ENCODE data around the gene CSRP3. TPM values are rescaled to one million over a fixed set of nuclear protein-coding genes. Genes with fewer than 3 reads are reported as not detected.

CSRP3 gene
- total RNA-seq = not detected in 2 replicates

DNA sequence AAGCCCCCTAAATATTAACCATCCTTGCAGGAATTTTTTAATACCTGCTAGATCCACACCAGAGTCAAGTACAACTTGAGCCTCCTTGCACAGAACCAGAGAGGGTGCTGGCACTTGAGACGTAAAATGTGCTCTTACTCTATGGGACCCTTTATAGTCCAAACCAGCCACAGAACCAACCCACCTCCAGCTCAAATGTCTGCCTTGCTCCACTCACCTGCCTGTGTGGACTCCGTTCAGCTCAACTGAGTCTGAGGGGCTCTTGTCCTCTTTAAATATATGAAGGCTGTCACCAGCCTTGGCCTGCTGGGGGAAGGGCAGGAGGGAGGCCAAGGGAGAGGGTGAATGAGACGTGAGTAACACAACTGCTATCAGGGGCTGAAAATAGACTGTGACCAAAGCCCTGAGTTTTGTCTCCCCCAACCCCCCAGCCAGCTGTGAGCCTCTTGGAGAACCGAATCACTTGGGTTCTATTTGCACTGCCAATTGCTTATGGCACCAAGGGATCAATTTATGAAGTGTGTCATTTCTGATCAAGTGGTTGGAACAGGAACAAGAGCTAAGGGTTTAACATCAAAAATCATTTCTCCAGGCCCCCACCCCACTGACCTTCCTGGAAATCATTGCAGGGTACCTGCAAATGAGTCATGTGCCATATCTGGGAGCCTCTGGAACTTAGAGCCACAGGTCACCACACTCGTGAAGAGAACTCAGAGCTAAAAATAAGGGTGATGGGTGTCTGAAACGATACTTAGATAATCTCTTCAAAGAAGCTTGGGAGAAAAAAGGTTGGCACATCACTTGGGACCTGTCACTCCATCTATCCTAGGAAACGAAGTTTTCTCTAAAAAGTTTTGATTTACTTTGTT lies at the start of gene CSRP3:
CSRP3 (minus strand) TSS at position 247 of the 869 bp plus-strand sequence. CDS start 9,535 bp downstream, outside the sequence.
- intact Hi-C loops (cut with micrococcal nuclease) = no loop called here

DNA sequence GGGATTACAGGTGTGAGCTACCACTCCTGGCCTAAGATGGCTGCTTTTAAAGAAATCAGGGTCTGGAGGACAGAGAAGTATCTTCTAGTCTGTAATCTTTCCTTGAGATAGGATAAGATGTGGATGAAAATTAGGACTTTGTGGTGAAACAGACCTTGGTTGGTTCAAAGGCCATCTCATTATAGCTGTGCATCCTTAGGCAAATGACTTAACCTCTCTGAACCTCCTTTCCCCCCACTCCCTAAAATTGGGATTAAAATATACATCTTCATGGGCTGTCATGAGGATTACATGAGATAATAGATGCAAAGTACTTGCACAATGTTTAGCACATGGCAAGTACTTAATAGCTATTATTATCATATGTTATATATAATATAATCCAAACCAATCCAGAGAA lies 49.8 kb upstream of the CSRP3 start:
- intact Hi-C loops (cut with micrococcal nuclease) = no loop called here

- intact Hi-C loops (cut with micrococcal nuclease) = no loop called here
Observed at GRCh38 chr11:19246816-19247215, 45.0 kb upstream of the CSRP3 start.

DNA sequence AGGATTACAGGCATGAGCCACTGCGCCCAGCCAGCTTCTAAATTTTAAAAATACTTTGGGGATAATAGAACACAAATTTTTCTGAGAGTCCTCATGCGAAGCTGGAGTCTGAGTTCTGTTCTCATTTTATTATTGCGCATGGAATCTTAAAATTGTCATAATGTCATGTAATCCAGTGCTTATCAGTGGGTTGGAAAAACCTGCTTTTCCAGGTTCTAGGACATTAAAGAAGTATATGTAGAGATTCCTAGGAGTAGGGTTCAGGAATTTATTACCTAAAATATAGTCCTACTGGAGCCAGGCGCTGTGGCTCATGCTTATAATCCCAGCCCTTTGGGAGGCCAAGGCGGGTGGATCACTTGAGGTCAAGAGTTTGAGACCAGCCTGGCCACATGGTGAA lies 43.6 kb upstream of the CSRP3 start:
- intact Hi-C loops (cut with micrococcal nuclease) = no loop called here

DNA sequence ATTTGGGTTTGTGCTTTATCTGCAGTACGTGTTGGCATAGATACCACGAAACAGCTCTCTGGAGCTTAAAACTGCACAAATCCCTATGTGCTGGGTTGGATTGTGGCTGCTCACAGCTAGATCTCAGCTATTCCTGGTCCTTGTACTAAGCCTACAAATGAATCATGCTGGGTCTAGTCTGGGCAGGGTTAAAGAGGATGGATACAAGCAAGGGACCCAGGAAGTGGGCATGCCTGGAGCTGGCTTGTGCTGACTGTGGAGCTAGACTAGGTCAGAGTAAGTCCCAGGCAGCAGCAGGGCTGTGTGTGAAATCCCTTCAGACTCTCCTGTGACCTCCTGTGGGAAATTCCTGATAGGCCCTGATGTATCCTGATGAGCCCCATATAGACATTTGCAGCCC lies 42.8 kb upstream of the CSRP3 start:
- intact Hi-C loops (cut with micrococcal nuclease) = loop anchor here (5.0 kb wide), 2 partner anchors 852 to 1143 kb away; partner anchors contain the start of genes LDHA and PRMT3

- intact Hi-C loops (cut with micrococcal nuclease) = loop anchor here (5.0 kb wide), 2 partner anchors 852 to 1143 kb away; partner anchors contain the start of genes LDHA and PRMT3
Observed at GRCh38 chr11:19244084-19244483, 42.3 kb upstream of the CSRP3 start.

- intact Hi-C loops (cut with micrococcal nuclease) = loop anchor here (5.0 kb wide), 2 partner anchors 851 to 1144 kb away; partner anchors contain the start of genes LDHA and PRMT3
Observed at GRCh38 chr11:19243613-19244012, 41.8 kb upstream of the CSRP3 start.

DNA sequence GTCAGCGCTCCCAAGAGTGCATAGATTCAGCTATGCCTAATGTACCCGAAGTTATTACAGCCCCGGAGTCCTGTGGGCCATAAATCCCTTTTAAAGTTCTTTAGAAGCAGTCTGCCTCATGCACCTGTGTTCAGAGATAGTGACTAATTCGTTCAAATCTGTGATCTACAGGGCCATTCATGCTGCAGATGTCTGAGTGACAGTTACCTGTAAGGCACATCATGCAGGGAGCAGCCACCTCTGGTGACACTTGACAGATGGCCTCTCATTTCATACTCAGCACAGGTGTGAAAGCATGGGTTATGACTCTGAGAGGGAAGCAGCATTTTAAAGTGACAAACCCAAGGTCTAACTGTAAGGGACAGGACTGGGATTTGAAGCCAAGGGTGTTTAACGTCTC lies 41.4 kb upstream of the CSRP3 start:
- intact Hi-C loops (cut with micrococcal nuclease) = loop anchor here (5.0 kb wide), 2 partner anchors 851 to 1144 kb away; partner anchors contain the start of genes LDHA and PRMT3

DNA sequence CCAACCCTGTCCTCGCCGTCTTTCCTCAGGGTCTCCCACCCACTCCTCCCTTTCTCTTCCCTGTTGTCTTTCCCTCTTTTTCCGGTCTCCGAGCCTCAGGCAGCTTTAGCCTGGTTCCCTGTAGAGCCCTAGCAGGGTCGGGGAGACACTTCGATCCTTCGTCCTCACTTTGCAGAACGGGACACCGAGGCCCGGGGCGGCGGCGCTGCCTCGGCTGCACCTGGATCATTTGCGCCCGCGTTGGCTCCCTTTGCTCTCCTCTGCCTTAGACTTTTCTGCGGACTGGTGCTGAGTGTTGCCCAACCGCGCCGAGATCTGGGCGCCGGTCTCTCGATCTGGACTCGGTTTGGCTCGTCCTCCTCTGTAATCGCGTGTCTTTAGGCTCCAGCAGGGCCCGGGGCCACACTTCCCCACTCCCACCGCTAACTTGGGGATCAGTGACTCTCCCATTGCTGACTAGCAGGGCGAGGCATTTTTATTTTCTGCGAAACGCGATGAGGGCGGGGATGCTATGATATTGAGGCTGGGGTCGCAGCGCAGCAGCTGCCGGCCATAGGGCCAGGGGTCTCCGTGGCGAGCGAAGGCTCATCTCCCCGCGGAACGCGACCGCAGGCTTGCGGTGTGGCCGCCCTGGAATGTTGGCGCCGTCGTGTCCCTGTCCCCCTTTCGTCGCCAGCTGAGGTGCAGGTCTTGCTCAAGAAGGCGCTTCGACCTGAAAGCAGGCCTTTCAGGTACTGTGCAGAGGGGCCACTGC lies 40.6 kb upstream of the CSRP3 start:
- intact Hi-C loops (cut with micrococcal nuclease) = loop anchor here (5.0 kb wide), 2 partner anchors 850 to 1145 kb away; partner anchors contain the start of genes LDHA and PRMT3

- intact Hi-C loops (cut with micrococcal nuclease) = loop anchor here (1.0 to 5.0 kb wide), 3 partner anchors 471 to 1146 kb away; partner anchors contain the start of genes LDHA, NAV2 and PRMT3
Observed at GRCh38 chr11:19241260-19242178, 39.7 kb upstream of the CSRP3 start.

DNA sequence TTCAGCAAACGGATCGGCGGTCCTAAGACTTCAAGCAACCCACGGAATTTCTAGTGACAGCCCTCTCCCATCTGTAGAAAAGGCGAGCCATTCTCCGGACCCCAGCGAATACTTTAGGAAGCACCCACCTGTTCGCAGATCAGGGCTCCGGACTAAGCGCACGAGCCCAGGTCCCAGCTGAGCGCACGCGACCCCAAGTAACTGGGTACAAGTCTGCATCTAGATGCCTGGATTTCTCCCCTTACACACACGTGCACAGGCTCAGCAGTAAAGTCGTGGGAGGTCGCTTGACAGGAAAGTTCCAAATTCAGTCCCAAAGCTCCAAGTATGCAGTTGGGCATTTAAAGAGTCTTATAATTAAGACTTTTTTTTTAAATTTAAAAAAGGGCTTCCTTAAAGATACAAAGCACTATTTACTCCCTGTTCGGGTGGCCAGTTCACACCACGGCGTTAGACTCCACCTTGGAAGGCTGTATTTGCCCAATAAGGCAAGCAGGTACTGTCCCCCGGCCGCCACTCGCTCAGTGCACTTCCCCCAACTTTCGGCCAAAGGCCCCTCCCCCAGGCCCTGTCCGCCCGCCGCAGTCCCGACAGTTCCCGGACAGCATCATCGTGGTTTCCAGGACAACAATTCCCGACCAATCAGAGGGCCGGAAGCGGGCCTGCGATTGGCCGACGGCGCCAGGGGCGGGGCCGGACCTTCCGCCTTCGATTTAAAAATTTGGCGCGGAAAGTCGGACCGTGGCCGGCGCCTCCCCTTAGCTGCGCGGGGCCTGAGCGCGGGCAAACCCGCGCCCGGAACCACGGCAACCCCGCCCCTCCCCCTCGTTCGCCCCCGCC lies 38.9 kb upstream of the CSRP3 start, which contains the start of gene E2F8:
E2F8 (minus strand) TSS at position 526 of the 840 bp plus-strand sequence. CDS start 824 bp downstream, outside the sequence.
- intact Hi-C loops (cut with micrococcal nuclease) = loop anchor here (1.0 to 5.0 kb wide), 5 partner anchors 123 to 1147 kb away; partner anchors contain the start of genes LDHA, NAV2, PRMT3 and ZDHHC13

GRCh38 chr11:19239039-19239438 lies 37.3 kb upstream of the CSRP3 start:
- intact Hi-C loops (cut with micrococcal nuclease) = no loop called here

GRCh38 chr11:19237813-19238212 lies 36.0 kb upstream of the CSRP3 start:
- intact Hi-C loops (cut with micrococcal nuclease) = no loop called here

DNA sequence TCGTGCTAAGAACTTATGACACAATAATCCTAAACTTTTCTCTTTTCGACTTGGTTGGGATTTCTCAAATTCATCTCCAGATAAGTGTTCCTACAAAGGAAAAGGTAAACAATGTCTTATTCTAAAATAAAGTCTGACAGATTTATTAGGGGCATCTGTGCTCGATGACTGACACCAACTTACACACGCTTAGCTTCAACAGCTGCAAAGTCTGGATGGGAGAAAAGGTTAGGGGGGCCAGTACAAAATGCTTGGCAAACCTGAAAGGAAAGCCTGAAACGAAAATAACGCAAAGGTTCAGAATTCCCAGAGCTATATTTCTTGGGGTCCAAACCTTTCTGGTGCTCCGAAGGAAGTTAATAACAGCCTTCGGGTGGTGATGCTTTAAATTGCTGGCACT lies 35.6 kb upstream of the CSRP3 start:
- intact Hi-C loops (cut with micrococcal nuclease) = no loop called here

DNA sequence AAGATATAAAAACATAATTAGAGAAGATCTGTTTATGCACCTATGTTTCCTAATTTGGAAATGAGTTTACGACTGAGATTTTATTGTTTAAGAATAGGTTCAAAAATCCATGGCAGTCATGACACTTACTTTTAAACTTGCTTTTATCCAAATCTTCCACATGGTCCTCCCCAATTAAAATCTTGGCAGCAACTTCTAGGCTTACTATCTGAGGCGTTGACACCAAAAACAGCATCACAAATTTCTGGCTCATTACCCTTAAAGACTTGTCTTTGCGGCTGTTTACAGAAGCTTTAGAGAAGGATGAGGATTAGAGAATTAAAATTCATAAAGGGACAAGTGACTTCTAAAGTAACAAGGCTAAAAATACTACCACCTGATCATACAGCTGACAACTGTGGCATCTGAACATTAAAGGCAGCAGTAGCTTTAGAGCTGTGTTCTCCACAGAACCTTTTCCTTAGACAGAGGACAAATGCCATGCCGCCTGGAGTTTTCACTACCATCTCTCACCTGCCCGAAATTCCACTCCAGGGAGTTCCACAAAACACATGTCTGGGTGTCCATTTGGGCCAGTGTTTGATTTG lies 32.5 kb upstream of the CSRP3 start:
- intact Hi-C loops (cut with micrococcal nuclease) = no loop called here

DNA sequence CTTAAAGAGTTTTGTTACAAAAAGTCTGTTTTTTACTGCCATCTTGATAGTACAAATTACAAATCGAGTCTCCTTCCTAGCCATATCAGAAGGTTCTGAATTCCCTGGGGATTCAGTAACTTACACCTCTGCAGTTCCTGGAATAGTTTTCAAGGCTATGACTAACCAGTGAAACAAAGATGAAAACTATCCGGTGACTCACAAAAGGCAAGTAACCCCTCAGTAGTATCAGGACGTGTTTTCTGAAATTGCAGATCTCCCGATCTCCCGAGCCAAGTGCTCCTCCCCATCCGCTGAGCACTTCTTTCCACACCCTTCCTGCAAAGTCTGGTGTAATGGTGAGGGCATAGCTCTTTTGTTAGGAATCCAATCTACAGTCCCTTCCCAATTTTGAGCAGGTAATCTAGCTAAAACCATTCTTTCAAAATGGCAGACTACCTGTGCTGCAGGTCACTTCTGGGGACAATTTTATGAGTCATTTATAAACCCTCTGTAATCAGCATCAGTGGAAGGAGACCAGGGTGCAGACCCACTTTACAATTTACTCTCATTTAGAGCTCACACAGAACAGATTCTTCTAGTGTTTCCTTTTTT lies 31.2 kb upstream of the CSRP3 start:
- intact Hi-C loops (cut with micrococcal nuclease) = no loop called here

DNA sequence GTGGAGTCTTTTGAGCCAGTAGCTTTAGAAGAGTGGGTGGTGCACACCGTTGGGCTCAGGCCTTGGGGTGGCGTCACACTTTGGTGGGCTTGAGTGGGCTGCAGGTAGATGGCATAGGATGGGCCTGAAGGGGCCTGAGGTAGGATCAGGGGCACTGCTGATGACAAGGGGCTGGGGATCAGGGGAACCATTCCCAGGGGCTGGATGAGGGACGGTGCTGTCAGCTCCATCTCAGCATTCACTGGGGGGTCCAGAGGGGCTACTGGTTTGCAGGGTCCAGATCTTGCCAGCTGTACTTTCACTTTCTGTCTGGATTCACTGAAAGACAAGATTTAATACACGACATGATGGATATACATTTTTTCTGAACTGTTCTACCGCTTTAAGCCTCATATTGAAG lies 27.9 kb upstream of the CSRP3 start:
- intact Hi-C loops (cut with micrococcal nuclease) = no loop called here

DNA sequence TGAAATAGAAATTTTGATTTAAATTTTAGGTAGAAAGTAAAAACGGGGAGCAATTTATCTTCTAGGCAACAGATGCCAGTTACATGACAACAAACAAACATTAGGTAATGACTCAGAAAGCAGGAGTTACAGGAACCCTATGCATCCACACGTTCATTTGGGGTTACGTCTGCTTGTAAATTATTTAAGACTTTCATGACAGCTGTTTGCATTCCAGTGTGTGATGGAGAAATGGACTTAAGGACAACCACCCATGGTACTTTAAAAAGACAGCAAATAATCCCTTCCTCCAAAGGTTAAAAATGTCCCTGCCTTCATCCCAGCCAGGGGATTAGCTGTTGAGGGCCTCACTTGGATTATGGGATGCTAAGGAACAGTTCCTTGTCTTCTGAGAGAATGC lies 27.2 kb upstream of the CSRP3 start:
- intact Hi-C loops (cut with micrococcal nuclease) = no loop called here

Measured in T-helper 2 cell treated with Interferon-gamma antibody and Interleukin-4, amounts not matched to agents 100 ng/mL and 5 ng/mL, for 36 hours (primary cell).